ENCODE results near the gene NCAPG2. TPM values are rescaled to one million over a fixed set of nuclear protein-coding genes. Genes with fewer than 3 reads are reported as not detected.
A peak's percentile ranks its signal among the peaks of the same experiment; 100 is the strongest.

Gene NCAPG2
- total and polyA plus RNA-seq, 10 of the 15 experiments (the other 5 are each of a cell fraction or from before 2014, with no cell fraction given) = 11.2 to 78.2 (median 49.2) TPM

DNA sequence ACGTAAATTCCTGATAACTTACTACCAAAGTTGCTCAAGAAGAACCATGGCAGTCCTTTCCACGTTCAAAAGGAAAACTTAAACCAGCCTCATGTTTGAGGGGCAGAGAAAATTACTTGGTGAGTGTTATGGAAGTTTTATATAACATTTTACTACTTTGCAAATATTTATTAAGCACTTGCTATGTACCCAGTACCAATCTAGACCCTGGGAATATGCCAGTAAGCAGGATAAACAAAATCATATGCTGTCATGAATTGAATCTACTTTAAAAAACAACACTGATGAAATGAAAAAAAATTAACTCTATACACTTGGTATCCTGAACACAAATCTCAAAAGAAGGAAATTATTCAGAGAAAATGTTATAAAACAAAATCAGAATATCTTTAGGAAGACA is 46.1 kb downstream of the NCAPG2 start:
- WGBS (ENCODE audit: insufficient coverage, insufficient replicate concordance, low lambda C conversion rate, missing lambda C conversion rate) = 89% methylated on average over 2 of the region's 2 CpGs
- ChIA-PET CTCF (no interaction called here), POLR2A (no interaction called here), SMC1A (ENCODE audit: uncharacterized antibody, unreplicated experiment) (no interaction called here), RAD21 (ENCODE audit: unreplicated experiment) (interaction anchor here (0.7 kb wide), 2 partner anchors 179 to 239 kb away, joined by 3 read pairs; no protein-coding TSS in a partner anchor)
- H3K27ac ChIP-seq (ENCODE audit: control insufficient read depth, insufficient read depth) = no peak overlapping the region
- peaks cover 22 to 26% of the 10 kb centered on the region in 2 experiments for H3K36me3 ChIP-seq (ENCODE audit: control insufficient read depth in 2 of 2, insufficient read depth in 2 of 2, low read length in 1 of 2)
- no peak overlapping the region for H3K4me3 ChIP-seq
- intact Hi-C loops (cut with micrococcal nuclease; ENCODE audit: unreplicated experiment) (no loop called here), in situ Hi-C loops (cut with MboI) (no loop called here)
- no peak for TF ChIP-seq NFYA (IDR thresholded peaks at IDR 0.05; ENCODE audit: borderline replicate concordance, low read depth, low read length)
- TF ChIP-seq FOXK2 (IDR thresholded peaks at IDR 0.05) = no peak
- DNase-seq (ENCODE audit: low read depth, low spot score) (no peak), ATAC-seq (no peak), FAIRE-seq (no peak)
- H4K20me1 ChIP-seq (ENCODE audit: control insufficient read depth, insufficient read depth) = no peaks in the 10 kb centered on the region
- no peaks in the 10 kb centered on the region for H3K9me3 ChIP-seq (replicated peaks; ENCODE audit: control insufficient read depth, insufficient read depth, low read length)
- no peak overlapping the region for H2AFZ ChIP-seq (ENCODE audit: control insufficient read depth, low read depth, low read length)
- no TSS peak for BruUV-seq (replicated peaks)
- H3K4me1 ChIP-seq (ENCODE audit: control insufficient read depth, insufficient read depth, low read length) = peaks cover 20% of the 10 kb centered on the region
- H3K79me2 ChIP-seq (ENCODE audit: control insufficient read depth, insufficient read depth, low read length) = no peaks in the 10 kb centered on the region
- no peak overlapping the region for H3K9ac ChIP-seq (ENCODE audit: control insufficient read depth, insufficient read depth, low read length)
- no peak overlapping the region for H3K4me2 ChIP-seq (ENCODE audit: control insufficient read depth, insufficient read depth)
- H3K27me3 ChIP-seq (replicated peaks in 1 of 2; ENCODE audit: control insufficient read depth in 2 of 2, insufficient read depth in 2 of 2, low read length in 1 of 2) = no peaks in the 10 kb centered on the region

DNA sequence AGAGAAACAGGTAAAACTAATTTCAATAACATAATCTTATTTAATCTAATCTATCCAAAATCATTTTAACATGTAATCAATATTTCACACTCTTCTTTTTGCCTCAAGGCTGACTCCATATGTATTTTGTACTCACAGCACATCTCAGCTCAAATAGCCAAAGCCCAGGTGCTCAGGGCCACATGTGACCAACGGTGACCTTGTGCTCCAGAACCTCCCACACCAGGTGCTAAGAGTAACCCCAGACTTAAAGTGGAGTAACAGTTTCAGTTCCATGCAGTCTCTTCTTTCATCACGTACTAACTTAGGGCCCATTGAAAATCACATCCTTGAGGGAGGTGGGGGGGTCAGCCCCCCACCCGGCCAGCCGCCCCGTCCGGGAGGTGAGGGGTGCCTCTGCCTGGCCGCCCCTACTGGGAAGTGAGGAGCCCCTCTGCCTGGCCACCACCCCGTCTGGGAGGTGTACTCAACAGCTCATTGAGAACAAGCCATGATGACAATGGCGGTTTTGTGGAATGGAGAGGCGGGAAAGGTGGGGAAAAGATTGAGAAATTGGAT is 47.3 kb downstream of the NCAPG2 start:
- intact Hi-C loops (cut with micrococcal nuclease; ENCODE audit: unreplicated experiment) (loop anchor here (2.0 kb wide), 1 partner anchor 44 kb away; no protein-coding TSS in a partner anchor), in situ Hi-C loops (cut with MboI) (no loop called here)
- 82% methylated on average over 10 of the region's 10 CpGs for WGBS (ENCODE audit: insufficient coverage, insufficient replicate concordance, low lambda C conversion rate, missing lambda C conversion rate)
- BruUV-seq (replicated peaks) = no TSS peak
- no peaks in the 10 kb centered on the region for H3K27me3 ChIP-seq (replicated peaks in 1 of 2; ENCODE audit: control insufficient read depth in 2 of 2, insufficient read depth in 2 of 2, low read length in 1 of 2)
- H3K4me3 ChIP-seq = no peak overlapping the region
- ChIA-PET CTCF (interaction anchor here (1.1 to 2.1 kb wide), 3 partner anchors 11 to 320 kb away, joined by 4 to 7 read pairs (median 6); no protein-coding TSS in a partner anchor), RAD21 (ENCODE audit: unreplicated experiment) (no interaction called here), SMC1A (ENCODE audit: uncharacterized antibody, unreplicated experiment) (interaction anchor here (1.6 kb wide), 1 partner anchor 38 kb away, joined by 5 read pairs; no protein-coding TSS in a partner anchor), POLR2A (interaction anchor here (1.0 kb wide), 1 partner anchor 47 kb away, joined by 4 read pairs; the partner anchor contains the start of gene NCAPG2)
- no peak for FAIRE-seq
- peaks cover 16 to 20% of the 10 kb centered on the region in 2 experiments for H3K36me3 ChIP-seq (ENCODE audit: control insufficient read depth in 2 of 2, insufficient read depth in 2 of 2, low read length in 1 of 2)
- no peaks in the 10 kb centered on the region for H3K79me2 ChIP-seq (ENCODE audit: control insufficient read depth, insufficient read depth, low read length)
- DNase-seq (ENCODE audit: low read depth, low spot score) = peak; percentile 5
- H4K20me1 ChIP-seq (ENCODE audit: control insufficient read depth, insufficient read depth) = no peaks in the 10 kb centered on the region
- TF ChIP-seq NR2F1 (conservative IDR thresholded peaks at IDR 0.05) (0 out of 2 replicates have a peak, but pooled peaks have one; percentile 50), RFX5 (IDR thresholded peaks at IDR 0.05; ENCODE audit: low read depth, low read length) (no peak), KAT2A (conservative IDR thresholded peaks at IDR 0.05; ENCODE audit: control insufficient read depth, low read depth, low read length) (no peak), CREM (IDR thresholded peaks at IDR 0.05; ENCODE audit: low read depth) (0 out of 2 replicates have a peak, but pooled peaks have one; percentile 11), NKRF (conservative IDR thresholded peaks at IDR 0.05) (no peak), TCF12 (IDR thresholded peaks at IDR 0.05; ENCODE audit: low read depth, low read length) (peak; percentile 64; the same call in 1 of the 2 replicates), CHD4 (IDR thresholded peaks at IDR 0.05) (no peak), BMI1 (IDR thresholded peaks at IDR 0.05; ENCODE audit: borderline replicate concordance) (no peak), RAD51 (IDR thresholded peaks at IDR 0.05) (peak; percentile 60), TAF1 (IDR thresholded peaks at IDR 0.05; ENCODE audit: borderline replicate concordance, low read depth, low read length) (no peak), RELA (IDR thresholded peaks at IDR 0.05; ENCODE audit: borderline replicate concordance, partially characterized antibody) (no peak), TCF3 (IDR thresholded peaks at IDR 0.05; ENCODE audit: borderline replicate concordance, insufficient read depth, low read depth, low read length) (0 out of 2 replicates have a peak, but pooled peaks have one; percentile 51), USF1 (IDR thresholded peaks at IDR 0.05; ENCODE audit: borderline replicate concordance, extremely low read length, insufficient read depth, low read depth, low read length) (peak; percentile 51)
- H3K4me2 ChIP-seq (ENCODE audit: control insufficient read depth, insufficient read depth) = no peak overlapping the region
- H3K9me3 ChIP-seq (replicated peaks; ENCODE audit: control insufficient read depth, insufficient read depth, low read length) = no peaks in the 10 kb centered on the region
- H3K27ac ChIP-seq (ENCODE audit: control insufficient read depth, insufficient read depth) = peak overlapping the region; percentile 4; the same call in 1 of the 2 replicates
- H3K4me1 ChIP-seq (ENCODE audit: control insufficient read depth, insufficient read depth, low read length) = peaks cover 20% of the 10 kb centered on the region
- no peak overlapping the region for H2AFZ ChIP-seq (ENCODE audit: control insufficient read depth, low read depth, low read length)
- peak; percentile 45 for ATAC-seq
- no peak overlapping the region for H3K9ac ChIP-seq (ENCODE audit: control insufficient read depth, insufficient read depth, low read length)
